HEK293 (cell line): ENCODE results near the gene NOX3.
A peak's percentile ranks its signal among the peaks of the same experiment; 100 is the strongest.

Source experiments
- CTCF ChIA-PET: fragments of 350-600 bp; formaldehyde crosslinking; extraction: SDS; loops from one replicate; lab custom pipeline; 2021; ENCODE audit warnings: antibody characterized with exemption; lab: Yijun Ruan, JAX
- POLR2A ChIA-PET: fragments of 300-600 bp; formaldehyde crosslinking; extraction: SDS; loops from one replicate; lab custom pipeline; 2020; ENCODE audit warnings: antibody characterized with exemption, inconsistent platforms; lab: Yijun Ruan, JAX
- H3K27ac ChIP-seq: fragments of 200-500 bp; sonication (Bioruptor generic); 2 replicates; pipeline ENCODE4 v1.5.1; 2014; ENCODE audit warnings: low read depth, low read length, control low read depth, inconsistent platforms; ENCODE audit errors: extremely low read depth
- H3K36me3 ChIP-seq, 2 experiments: fragments of 200-500 bp in 1 of 2; sonication (Bioruptor generic) in 1 of 2; 1 replicate in 1 of 2; 2 replicates in 1 of 2; pipeline ENCODE4 v1.5.1; 2014 to 2017; ENCODE audit warnings: inconsistent platforms in 2 of 2, low read length in 2 of 2; ENCODE audit not compliant: control insufficient read depth in 2 of 2, insufficient read depth in 1 of 2
- H3K4me1 ChIP-seq: fragments of 200-500 bp; sonication (Bioruptor generic); 2 replicates; pipeline ENCODE4 v1.5.1; 2014; ENCODE audit warnings: mild to moderate bottlenecking, low read length, inconsistent platforms; ENCODE audit not compliant: control insufficient read depth, insufficient read depth
- H3K4me3 ChIP-seq: 2 replicates; pipeline ENCODE4 v1.5.1; 2011; ENCODE audit warnings: low read depth, mild to moderate bottlenecking, control low read depth, low read length, moderate library complexity
- H3K9me3 ChIP-seq: fragments of 200-500 bp; sonication (Bioruptor generic); 2 replicates; pipeline ENCODE4 v1.5.1; 2014; ENCODE audit warnings: low read depth, low read length, inconsistent platforms; ENCODE audit not compliant: control insufficient read depth, insufficient read depth
- AEBP2 ChIP-seq: fragments of 450-650 bp; formaldehyde crosslinking; IDR thresholded peaks from 2 replicates; pipeline ENCODE4 v1.5.1; 2016; ENCODE audit warnings: missing biosample characterization, missing genetic modification characterization, borderline replicate concordance
- GLIS1 ChIP-seq: fragments of 450-650 bp; formaldehyde crosslinking; IDR thresholded peaks from 2 replicates; pipeline ENCODE4 v1.5.1; 2016; ENCODE audit warnings: missing biosample characterization, missing genetic modification characterization
- GLIS2 ChIP-seq: fragments of 450-650 bp; formaldehyde crosslinking; IDR thresholded peaks from 2 replicates; pipeline ENCODE4 v1.5.1; 2016; ENCODE audit warnings: missing biosample characterization, missing genetic modification characterization
- PRDM6 ChIP-seq: fragments of 450-650 bp; formaldehyde crosslinking; IDR thresholded peaks from 2 replicates; pipeline ENCODE4 v1.5.1; 2017; ENCODE audit warnings: missing biosample characterization, missing genetic modification characterization
- SCRT1 ChIP-seq: fragments of 450-650 bp; formaldehyde crosslinking; IDR thresholded peaks from 2 replicates; pipeline ENCODE4 v1.5.1; 2016; ENCODE audit warnings: missing biosample characterization, missing genetic modification characterization, borderline replicate concordance
- SCRT2 ChIP-seq: fragments of 450-650 bp; formaldehyde crosslinking; IDR thresholded peaks from 2 replicates; pipeline ENCODE4 v1.5.1; 2016; ENCODE audit warnings: missing biosample characterization, missing genetic modification characterization
- SETDB1 ChIP-seq: IDR thresholded peaks from one replicate; pipeline ENCODE4 v1.6.1; 2017; ENCODE audit warnings: mild to moderate bottlenecking, low read length, moderate library complexity, mixed read lengths; ENCODE audit not compliant: insufficient read length
- SP7 ChIP-seq: fragments of 450-650 bp; formaldehyde crosslinking; IDR thresholded peaks from 2 replicates; pipeline ENCODE4 v1.5.1; 2016; ENCODE audit warnings: missing biosample characterization, missing genetic modification characterization
- ZFHX2 ChIP-seq: fragments of 450-650 bp; formaldehyde crosslinking; conservative IDR thresholded peaks from 2 replicates; pipeline ENCODE4 v1.5.1; 2016; ENCODE audit warnings: missing biosample characterization, missing genetic modification characterization
- ZNF121 ChIP-seq: fragments of 450-650 bp; formaldehyde crosslinking; IDR thresholded peaks from 2 replicates; pipeline ENCODE4 v1.5.1; 2016; ENCODE audit warnings: missing biosample characterization, missing genetic modification characterization
- ZNF169 ChIP-seq: fragments of 450-650 bp; formaldehyde crosslinking; IDR thresholded peaks from 2 replicates; pipeline ENCODE4 v1.5.1; 2016; ENCODE audit warnings: missing biosample characterization, missing genetic modification characterization
- ZNF174 ChIP-seq: fragments of 450-650 bp; formaldehyde crosslinking; IDR thresholded peaks from 2 replicates; pipeline ENCODE4 v1.5.0; 2017; ENCODE audit warnings: missing biosample characterization, mild to moderate bottlenecking, missing genetic modification characterization
- ZNF184 ChIP-seq: fragments of 450-650 bp; IDR thresholded peaks from 2 replicates; pipeline ENCODE4 v1.5.1; 2018; ENCODE audit warnings: missing biosample characterization, mild to moderate bottlenecking, missing genetic modification characterization
- ZNF214 ChIP-seq: fragments of 450-650 bp; formaldehyde crosslinking; IDR thresholded peaks from 2 replicates; pipeline ENCODE4 v1.5.1; 2017; ENCODE audit warnings: missing biosample characterization, mild to moderate bottlenecking, missing genetic modification characterization, borderline replicate concordance
- ZNF404 ChIP-seq: fragments of 450-650 bp; formaldehyde crosslinking; IDR thresholded peaks from 2 replicates; pipeline ENCODE4 v1.5.1; 2017; ENCODE audit warnings: missing biosample characterization, missing genetic modification characterization
- ZNF473 ChIP-seq: fragments of 450-650 bp; formaldehyde crosslinking; IDR thresholded peaks from 2 replicates; pipeline ENCODE4 v1.5.1; 2017; ENCODE audit warnings: missing biosample characterization, missing genetic modification characterization
- ZNF558 ChIP-seq: fragments of 450-650 bp; formaldehyde crosslinking; IDR thresholded peaks from 2 replicates; pipeline ENCODE4 v1.5.1; 2016; ENCODE audit warnings: missing biosample characterization, missing genetic modification characterization
- ZNF585B ChIP-seq: fragments of 450-650 bp; formaldehyde crosslinking; IDR thresholded peaks from 2 replicates; pipeline ENCODE4 v1.5.1; 2016; ENCODE audit warnings: missing biosample characterization, missing genetic modification characterization
- ZNF664 ChIP-seq: fragments of 450-650 bp; formaldehyde crosslinking; IDR thresholded peaks from 2 replicates; pipeline ENCODE4 v1.5.1; 2016; ENCODE audit warnings: missing biosample characterization, missing genetic modification characterization
- ZNF792 ChIP-seq: fragments of 450-650 bp; formaldehyde crosslinking; IDR thresholded peaks from 2 replicates; pipeline ENCODE4 v1.5.1; 2016; ENCODE audit warnings: missing biosample characterization, missing genetic modification characterization
- ZNF843 ChIP-seq: fragments of 450-650 bp; formaldehyde crosslinking; IDR thresholded peaks from 2 replicates; pipeline ENCODE4 v1.5.1; 2016; ENCODE audit warnings: missing biosample characterization, missing genetic modification characterization
- ZSCAN30 ChIP-seq: fragments of 450-650 bp; IDR thresholded peaks from 2 replicates; pipeline ENCODE4 v1.5.1; 2018; ENCODE audit warnings: missing biosample characterization, mild to moderate bottlenecking, missing genetic modification characterization, moderate library complexity
- TF ChIP-seq, protein P1 (sequence below): fragments of 450-650 bp; formaldehyde crosslinking; IDR thresholded peaks from 2 replicates; pipeline ENCODE4 v1.5.1; 2016; ENCODE audit warnings: missing biosample characterization, missing genetic modification characterization

NOX3 gene

GRCh38 chr6:155502393-155502792 lies 46.8 kb upstream of the NOX3 start:
- TF ChIP-seq ZNF585B (tag by site-specific recombination): no peak
- TF ChIP-seq ZNF184 (tag by site-specific recombination): peak; percentile 96
- ChIA-PET CTCF (no interaction called here), POLR2A (no interaction called here)
- Histone ChIP-seq H3K27ac (no peak overlapping the region), H3K9me3 (no peaks in the 10 kb centered on the region), H3K4me3 (no peak overlapping the region), H3K36me3 (no peaks in the 10 kb centered on the region), H3K4me1 (no peaks in the 10 kb centered on the region)

GRCh38 chr6:155499574-155499973 lies 43.9 kb upstream of the NOX3 start:
- CTCF ChIA-PET: interaction anchor here (1.2 kb wide), 1 partner anchor 171 kb away, joined by 5 read pairs; no protein-coding TSS in a partner anchor
- no peak for TF ChIP-seq ZNF473 (tag by site-specific recombination)
- TF ChIP-seq PRDM6 (tag by site-specific recombination): no peak
- TF ChIP-seq AEBP2 (tag by site-specific recombination): no peak
- TF ChIP-seq ZNF664 (tag by site-specific recombination): no peak
- TF ChIP-seq GLIS2: no peak
- TF ChIP-seq ZNF404 (tag by site-specific recombination): no peak
- TF ChIP-seq SETDB1: peak; percentile 22
- TF ChIP-seq ZNF174: no peak
- TF ChIP-seq, all 188 proteins: peak for 1

DNA sequence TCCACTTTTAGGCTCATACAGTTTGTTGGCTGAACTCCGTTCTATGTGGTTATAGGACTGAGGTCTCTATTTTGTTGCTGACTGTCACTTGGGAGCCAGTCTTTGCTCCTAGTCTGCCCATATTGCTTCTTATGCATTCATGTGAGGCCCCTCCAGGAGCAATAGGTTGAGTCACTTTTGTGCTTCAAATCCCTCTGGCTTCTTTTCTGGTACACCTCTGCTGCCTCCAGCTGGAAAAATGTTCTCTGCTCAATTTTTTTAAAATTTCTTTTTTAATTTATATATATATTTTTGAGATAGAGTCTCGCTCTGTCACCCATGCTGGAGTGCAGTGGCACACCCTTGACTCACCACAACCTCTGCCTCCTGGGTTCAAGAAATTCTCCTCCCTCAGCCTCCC lies 42.7 kb upstream of the NOX3 start:
- no peak overlapping the region for H3K27ac ChIP-seq
- H3K36me3 ChIP-seq: no peaks in the 10 kb centered on the region
- no peaks in the 10 kb centered on the region for H3K4me1 ChIP-seq
- CTCF ChIA-PET: interaction anchor here (0.6 to 1.4 kb wide), 3 partner anchors 72 to 636 kb away, joined by 3 to 4 read pairs (median 3); no protein-coding TSS in a partner anchor
- H3K9me3 ChIP-seq: no peaks in the 10 kb centered on the region
- H3K4me3 ChIP-seq: no peak overlapping the region
- TF ChIP-seq ZNF843 (tag by site-specific recombination) (no peak), SCRT2 (tag by site-specific recombination) (no peak), GLIS1 (tag by site-specific recombination) (no peak)
- POLR2A ChIA-PET: no interaction called here

More at GRCh38 chr6:155499574-155499973, 43.9 kb upstream of the NOX3 start:
- Histone ChIP-seq H3K36me3 (no peaks in the 10 kb centered on the region), H3K4me3 (no peak overlapping the region), H3K4me1 (no peaks in the 10 kb centered on the region), H3K27ac (no peak overlapping the region), H3K9me3 (no peaks in the 10 kb centered on the region)
- POLR2A ChIA-PET: no interaction called here

GRCh38 chr6:155497273-155497672 lies 41.6 kb upstream of the NOX3 start:
- Histone ChIP-seq H3K4me3 (no peak overlapping the region), H3K27ac (no peak overlapping the region)
- CTCF ChIA-PET: interaction anchor here (0.6 to 1.4 kb wide), 4 partner anchors 17 to 200 kb away, joined by 3 to 4 read pairs (median 4); no protein-coding TSS in a partner anchor
- POLR2A ChIA-PET: no interaction called here
- TF ChIP-seq ZFHX2 (no peak), ZNF558 (tag by site-specific recombination) (no peak), ZNF792 (no peak), ZNF169 (tag by site-specific recombination) (no peak), ZNF214 (no peak), SP7 (tag by site-specific recombination) (no peak), SCRT1 (no peak), ZSCAN30 (tag by site-specific recombination) (no peak), ZNF121 (tag by site-specific recombination) (no peak)
- TF ChIP-seq, protein P1, sequence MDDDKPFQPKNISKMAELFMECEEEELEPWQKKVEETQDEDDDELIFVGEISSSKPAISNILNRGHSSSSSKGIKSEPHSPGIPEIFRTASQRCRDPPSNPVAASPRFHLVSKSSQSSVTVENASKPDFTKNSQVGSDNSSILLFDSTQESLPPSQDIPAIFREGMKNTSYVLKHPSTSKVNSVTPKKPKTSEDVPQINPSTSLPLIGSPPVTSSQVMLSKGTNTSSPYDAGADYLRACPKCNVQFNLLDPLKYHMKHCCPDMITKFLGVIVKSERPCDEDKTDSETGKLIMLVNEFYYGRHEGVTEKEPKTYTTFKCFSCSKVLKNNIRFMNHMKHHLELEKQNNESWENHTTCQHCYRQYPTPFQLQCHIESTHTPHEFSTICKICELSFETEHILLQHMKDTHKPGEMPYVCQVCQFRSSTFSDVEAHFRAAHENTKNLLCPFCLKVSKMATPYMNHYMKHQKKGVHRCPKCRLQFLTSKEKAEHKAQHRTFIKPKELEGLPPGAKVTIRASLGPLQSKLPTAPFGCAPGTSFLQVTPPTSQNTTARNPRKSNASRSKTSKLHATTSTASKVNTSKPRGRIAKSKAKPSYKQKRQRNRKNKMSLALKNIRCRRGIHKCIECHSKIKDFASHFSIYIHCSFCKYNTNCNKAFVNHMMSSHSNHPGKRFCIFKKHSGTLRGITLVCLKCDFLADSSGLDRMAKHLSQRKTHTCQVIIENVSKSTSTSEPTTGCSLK (tag by site-specific recombination): no peak
- TF ChIP-seq, all 188 proteins: peak for 0
- Histone ChIP-seq H3K4me1 (no peaks in the 10 kb centered on the region), H3K9me3 (no peaks in the 10 kb centered on the region), H3K36me3 (no peaks in the 10 kb centered on the region)
